Liver (tissue), 9 donors: ENCODE data around the gene ENAH. TPM values are rescaled to one million over a fixed set of nuclear protein-coding genes. Genes with fewer than 3 reads are reported as not detected.

Experiments
- DNase-seq: peaks from one replicate; pipeline ENCODE4 v3.0.0-alpha.2; 2017; ENCODE audit warnings: low spot score
- H3K27ac ChIP-seq, 2 donors: one replicate each; pipeline ENCODE4 v1.7.0; 2013; ENCODE audit warnings: inconsistent platforms in 2 of 2, low read length in 2 of 2, control low read depth in 1 of 2, low read depth in 1 of 2, mild to moderate bottlenecking in 1 of 2
- H3K27me3 ChIP-seq, 4 donors: one replicate each; pipeline versions ENCODE4 v1.6.1 to v1.7.0; 2013; ENCODE audit warnings: low read length in 3 of 4, inconsistent platforms in 1 of 4, mild to moderate bottlenecking in 1 of 4, moderate library complexity in 1 of 4; ENCODE audit not compliant: control insufficient read depth in 4 of 4, insufficient read depth in 4 of 4
- H3K36me3 ChIP-seq, 4 donors: one replicate each; pipeline versions ENCODE4 v1.6.1 to v1.7.0; 2013; ENCODE audit warnings: low read length in 3 of 4, mild to moderate bottlenecking in 3 of 4, low read depth in 1 of 4, moderate library complexity in 1 of 4; ENCODE audit not compliant: control insufficient read depth in 4 of 4, insufficient read depth in 3 of 4
- H3K4me1 ChIP-seq, 4 donors: one replicate each; pipeline versions ENCODE4 v1.6.1 to v1.7.0; 2013; ENCODE audit warnings: low read length in 3 of 4, mild to moderate bottlenecking in 3 of 4, moderate library complexity in 1 of 4; ENCODE audit not compliant: control insufficient read depth in 4 of 4, insufficient read depth in 4 of 4
- H3K4me3 ChIP-seq, 3 donors: one replicate each; pipeline versions ENCODE4 v1.6.1 to v1.7.0; 2013; ENCODE audit warnings: low read length in 3 of 3, control low read depth in 1 of 3, low read depth in 1 of 3, mild to moderate bottlenecking in 1 of 3
- H3K9ac ChIP-seq, 2 donors: one replicate each; pipeline ENCODE4 v1.7.0; 2013; ENCODE audit warnings: low read length in 2 of 2, mild to moderate bottlenecking in 2 of 2, moderate library complexity in 2 of 2, control low read depth in 1 of 2, low read depth in 1 of 2
- H3K9me3 ChIP-seq, 4 donors: one replicate each; pipeline versions ENCODE4 v1.6.1 to v1.7.0; 2013; ENCODE audit warnings: low read length in 3 of 4; ENCODE audit not compliant: control insufficient read depth in 4 of 4
- GABPA ChIP-seq, 2 donors: IDR thresholded peaks in 1 of 2; conservative IDR thresholded peaks in 1 of 2; 2 replicates each; pipeline ENCODE4 v1.6.1; 2016; ENCODE audit warnings: antibody characterized with exemption in 2 of 2, mild to moderate bottlenecking in 1 of 2, moderate library complexity in 1 of 2
- HNF4A ChIP-seq, 2 donors: conservative IDR thresholded peaks; 2 replicates each; pipeline ENCODE4 v1.6.1; 2016; ENCODE audit warnings: antibody characterized with exemption in 2 of 2, mild to moderate bottlenecking in 2 of 2
- JUND ChIP-seq, 2 donors: IDR thresholded peaks; 2 replicates each; pipeline ENCODE4 v1.6.1; 2016; ENCODE audit warnings: antibody characterized with exemption in 2 of 2
- REST ChIP-seq: IDR thresholded peaks from 2 replicates; pipeline ENCODE4 v1.6.1; 2016; ENCODE audit warnings: antibody characterized with exemption, mild to moderate bottlenecking
- SP1 ChIP-seq: IDR thresholded peaks from 2 replicates; pipeline ENCODE4 v1.6.1; 2018; ENCODE audit warnings: antibody characterized with exemption, mild to moderate bottlenecking
- WGBS: extraction: QIAGEN DNeasy Blood & Tissue Kit; methylation state at CpG from one replicate; pipeline ENCODE4 v1.1.7; 2013; 5-methylcytosine and 5-hydroxymethylcytosine counted together
- polyA plus RNA-seq, 2 donors: library from polyadenylated mRNA; stranded (reverse) in 1 of 2; unstranded in 1 of 2; fragments of 200-250 nt in 1 of 2; fragments of >200 nt in 1 of 2; fragmentation: Nextera tagmentation in 1 of 2; extraction: Ambion mirVana in 1 of 2; gene quantifications; one replicate each; pipeline versions ENCODE4 v1.2.1 to v1.2.3, GENCODE V29; 2013 to 2015
- total RNA-seq, 2 donors: library from RNA; depleted of rRNA; stranded (reverse); fragments of >200 nt; gene quantifications; one replicate each; pipeline ENCODE4 v1.2.3, GENCODE V29; 2014
- TF ChIP-seq, protein P1 (sequence below): IDR thresholded peaks from 2 replicates; pipeline ENCODE4 v1.6.1; 2016; ENCODE audit warnings: antibody characterized with exemption
- donor health status: healthy.
- donor health status: healthy.
- donor health status: healthy.
- donor health status: healthy.
- donor health status: healthy.

ENAH gene
- total and polyA plus RNA-seq, 4 donors: 2.8 to 8.4 (median 4.5) TPM

DNA sequence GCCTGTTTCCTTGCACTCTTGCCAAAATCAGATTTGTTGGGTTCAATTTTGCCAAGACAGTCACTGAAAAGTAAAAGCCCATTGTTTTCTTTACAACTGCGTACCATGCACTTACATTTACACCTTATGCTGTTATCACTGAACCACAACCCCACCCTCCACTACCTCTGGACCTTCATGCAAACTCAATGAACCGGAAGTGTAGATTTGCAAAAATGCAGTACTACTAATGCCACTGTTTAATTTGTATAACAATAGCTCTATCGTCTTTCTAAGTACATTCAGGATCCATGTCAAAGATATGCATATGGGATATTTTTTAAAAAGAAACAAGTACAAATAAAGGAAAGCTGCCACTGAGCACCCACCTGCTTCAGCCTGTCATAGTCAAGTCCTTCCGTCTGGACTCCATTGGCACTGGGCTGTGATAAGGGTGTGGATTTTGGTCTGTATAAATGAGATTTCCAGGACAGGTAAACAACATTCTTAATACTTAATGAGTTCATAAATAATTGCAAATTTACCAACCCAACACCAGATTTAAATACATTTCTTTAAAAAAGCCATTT, 152.2 kb downstream of the ENAH start (continued):
- TF ChIP-seq HNF4A (conservative IDR thresholded peaks at IDR 0.05) (no peak), SP1 (no peak)

GRCh38 chr1:225498549-225499136, 154.3 kb downstream of the ENAH start:
- Histone ChIP-seq H3K4me3 (no peak overlapping the region), H3K36me3 (peaks cover 0 to 2% (median 0%) of the 10 kb centered on the region in 4 donors), H3K9me3 (no peaks in the 10 kb centered on the region), H3K9ac (no peak overlapping the region), H3K27me3 (no peaks in the 10 kb centered on the region), H3K4me1 (no peaks in the 10 kb centered on the region), H3K27ac (no peak overlapping the region)
- TF ChIP-seq HNF4A (conservative IDR thresholded peaks at IDR 0.05): no peak
- no peak for TF ChIP-seq REST
- no peak for TF ChIP-seq GABPA (IDR thresholded peaks at IDR 0.05 in 1 of 2, conservative IDR thresholded peaks at IDR 0.05 in 1 of 2)
- no peak for DNase-seq
- WGBS: 86% methylated on average over 4 of the region's 4 CpGs

DNA sequence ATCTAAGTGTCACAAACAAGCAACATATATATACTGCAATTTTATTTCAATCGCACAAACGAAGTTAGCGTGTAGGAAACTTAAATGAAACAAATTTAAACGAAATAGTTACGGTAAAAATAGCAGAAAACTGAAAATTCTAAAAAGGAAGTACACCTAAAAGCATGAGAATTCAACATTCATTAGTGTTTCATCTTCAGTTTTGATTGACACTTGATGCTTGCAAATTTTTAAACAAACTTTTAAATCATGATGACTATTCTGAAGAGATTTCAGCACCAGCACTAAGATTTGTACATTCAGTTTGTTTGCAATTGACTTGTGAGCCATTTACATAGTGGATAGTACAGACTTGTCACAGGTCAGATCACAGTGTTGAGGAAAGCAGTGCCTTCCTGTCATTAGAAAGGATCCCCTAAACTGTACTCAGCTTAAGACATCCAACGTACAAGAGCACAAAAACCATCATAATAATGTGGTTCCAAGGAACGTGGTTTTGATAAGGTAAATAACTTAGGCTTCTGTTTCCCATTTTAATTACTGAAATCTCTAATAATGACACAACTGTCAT, 158.0 kb downstream of the ENAH start:
- no peak overlapping the region for H3K4me3 ChIP-seq
- DNase-seq: no peak
- no peaks in the 10 kb centered on the region for H3K27me3 ChIP-seq
- H3K27ac ChIP-seq: no peak overlapping the region
- no peaks in the 10 kb centered on the region for H3K36me3 ChIP-seq
- 87% methylated on average over 7 of the region's 7 CpGs for WGBS
- no peak overlapping the region for H3K9ac ChIP-seq
- no peaks in the 10 kb centered on the region for H3K4me1 ChIP-seq
- H3K9me3 ChIP-seq: no peaks in the 10 kb centered on the region
- no peak for TF ChIP-seq JUND (IDR thresholded peaks at IDR 0.05)
- TF ChIP-seq HNF4A (conservative IDR thresholded peaks at IDR 0.05): no peak

DNA sequence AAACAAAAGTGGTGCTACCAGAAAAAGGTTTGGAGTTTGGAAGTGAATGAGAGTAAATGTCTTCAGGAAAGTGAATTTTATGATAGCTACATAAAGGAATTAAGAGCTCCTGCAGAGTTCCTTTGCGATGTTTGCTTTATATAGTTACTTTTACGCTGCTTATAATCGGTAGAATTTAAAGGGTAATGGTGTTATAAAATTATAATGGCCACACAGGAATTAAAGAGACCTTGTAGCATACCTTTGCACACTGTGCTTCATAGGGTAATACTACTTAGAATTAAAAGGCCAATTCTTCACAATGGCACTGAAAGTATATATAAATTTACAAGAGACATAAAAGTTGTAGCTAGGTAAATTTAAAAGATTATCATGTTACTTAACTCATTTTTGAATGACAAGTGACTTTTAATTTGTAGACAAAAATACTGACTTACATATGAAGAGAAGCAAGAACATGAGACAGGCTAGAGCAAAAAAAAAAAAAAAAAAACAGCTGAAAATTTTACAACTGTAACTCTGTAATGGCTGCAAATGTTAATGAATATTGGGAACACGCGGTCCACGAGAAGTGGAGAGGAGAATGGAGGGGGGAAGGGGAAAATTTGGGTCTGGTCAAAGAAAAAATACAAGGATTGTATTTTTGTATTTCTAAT, 159.2 kb downstream of the ENAH start:
- H3K4me3 ChIP-seq: no peak overlapping the region
- H3K9ac ChIP-seq: no peak overlapping the region
- no peak for DNase-seq
- no peaks in the 10 kb centered on the region for H3K36me3 ChIP-seq
- TF ChIP-seq, protein P1, sequence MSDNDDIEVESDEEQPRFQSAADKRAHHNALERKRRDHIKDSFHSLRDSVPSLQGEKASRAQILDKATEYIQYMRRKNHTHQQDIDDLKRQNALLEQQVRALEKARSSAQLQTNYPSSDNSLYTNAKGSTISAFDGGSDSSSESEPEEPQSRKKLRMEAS: no peak
- H3K4me1 ChIP-seq: no peaks in the 10 kb centered on the region
- WGBS: 93% methylated on average over 6 of the region's 6 CpGs
- no peaks in the 10 kb centered on the region for H3K9me3 ChIP-seq
- H3K27me3 ChIP-seq: no peaks in the 10 kb centered on the region
- no peak overlapping the region for H3K27ac ChIP-seq
